SK-N-MC (cell line): ENCODE results near the gene XPR1.

Experiments
- EZH2 ChIP-seq: fragments of 200-600 bp; sonication (generic); IDR thresholded peaks from one replicate; pipeline ENCODE4 v1.6.1; 2017; ENCODE audit warnings: antibody characterized with exemption
- FOXP2 ChIP-seq: optimal IDR thresholded peaks from 2 replicates; pipeline ENCODE3; 2011; ENCODE audit warnings: mild to moderate bottlenecking, moderate library complexity; ENCODE audit not compliant: insufficient read depth; ENCODE audit errors: extremely low read length, control extremely low read depth
- POLR2AphosphoS5 ChIP-seq: IDR thresholded peaks from 2 replicates; pipeline ENCODE4 v1.6.1; 2012; ENCODE audit warnings: mild to moderate bottlenecking, low read depth, low read length, borderline replicate concordance

DNA sequence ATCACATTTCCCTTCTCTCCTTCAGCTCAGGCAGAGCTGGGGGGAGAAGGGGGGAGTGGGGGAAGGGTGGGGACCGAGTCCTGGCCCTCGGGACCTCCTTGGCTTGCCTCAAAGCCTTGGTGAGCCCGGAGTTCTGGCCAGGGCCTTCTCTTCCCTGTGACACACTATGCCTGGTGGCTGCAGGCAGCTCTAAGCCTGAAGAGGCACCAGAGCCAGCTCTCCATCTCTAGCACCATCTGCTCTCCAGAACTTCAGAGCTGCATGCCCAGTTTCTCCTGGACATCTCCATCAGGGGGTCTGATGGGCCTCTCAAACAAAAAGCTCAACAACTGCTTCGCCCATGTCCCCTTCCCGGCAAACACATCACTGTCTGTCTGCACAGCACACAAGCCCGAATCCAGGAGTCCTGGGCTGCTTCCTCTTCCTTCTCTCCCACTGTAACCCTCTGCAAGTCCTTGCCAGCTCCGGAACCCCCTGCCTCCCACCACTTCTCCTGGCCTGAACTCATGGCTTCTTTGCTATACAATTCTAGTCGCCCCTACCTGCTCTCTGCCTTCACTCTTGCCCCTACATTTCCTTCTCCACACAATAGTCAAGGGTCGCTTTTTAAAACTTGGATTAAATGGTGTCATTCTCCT is 307.4 kb downstream of the XPR1 start:
- no peak for TF ChIP-seq POLR2AphosphoS5
- TF ChIP-seq FOXP2 = no peak
- no peak for TF ChIP-seq EZH2
